Stimulated activated CD8-positive, alpha-beta memory T cell treated with anti-CD3 and anti-CD28 coated beads, Interleukin-4, amount 100 ng/mL, for 1 hour (primary cell): ENCODE measurements around the gene RAB8A.
"Not testable (repeated sequence)": the region's sequence is repeated elsewhere in the genome, so short reads cannot be mapped to it uniquely, and the experiment has no call there.

Experiments
- DNase-seq, 2 donors: peaks; one replicate each; pipeline ENCODE4 v3.0.0-alpha.2; 2020; ENCODE audit warnings: low read depth in 2 of 2, low spot score in 1 of 2

The RAB8A gene

DNA sequence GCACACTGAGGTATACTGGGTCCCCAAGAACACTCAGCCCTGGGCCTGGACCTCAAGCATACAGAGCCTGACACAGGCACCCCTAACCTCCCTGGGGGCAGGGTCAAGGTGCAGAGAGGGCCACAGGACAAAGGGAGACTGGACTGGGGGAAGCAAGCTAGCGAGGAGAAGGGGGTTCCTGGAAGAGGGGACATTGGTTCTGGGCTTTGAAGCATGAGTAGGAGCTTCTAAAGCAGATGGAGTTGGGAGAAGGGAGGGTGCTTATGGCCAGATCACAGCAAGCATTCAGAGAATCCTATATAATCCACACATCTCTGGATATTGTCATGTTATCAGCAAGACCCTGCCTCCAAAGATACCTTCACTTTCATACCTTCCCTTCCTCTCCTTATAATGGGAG is 58.4 kb downstream of the RAB8A start:
- DNase-seq, result no peak

DNA sequence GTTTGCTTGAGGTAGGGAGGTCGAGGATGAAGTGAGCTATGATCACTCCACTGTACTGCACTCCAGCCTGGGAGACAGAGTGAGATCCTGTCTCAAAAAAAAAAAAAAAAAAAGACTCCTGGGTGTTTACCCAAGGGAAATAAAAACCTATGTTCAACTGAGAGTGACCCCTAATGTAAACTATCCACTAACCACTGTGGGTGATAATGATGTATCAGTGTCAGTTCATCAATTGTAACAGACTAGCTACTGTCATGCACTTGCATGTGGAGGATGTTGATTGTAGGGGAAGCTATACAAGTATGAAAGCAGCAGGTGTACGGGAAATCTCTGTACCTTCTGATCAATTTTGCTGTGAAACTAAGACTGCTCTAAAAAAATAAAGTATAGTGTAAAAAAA is 64.3 kb downstream of the RAB8A start:
- no peak for DNase-seq

GRCh38 chr19:16178866-16179265 is 67.2 kb downstream of the RAB8A start:
- not testable (repeated sequence) for DNase-seq

DNA sequence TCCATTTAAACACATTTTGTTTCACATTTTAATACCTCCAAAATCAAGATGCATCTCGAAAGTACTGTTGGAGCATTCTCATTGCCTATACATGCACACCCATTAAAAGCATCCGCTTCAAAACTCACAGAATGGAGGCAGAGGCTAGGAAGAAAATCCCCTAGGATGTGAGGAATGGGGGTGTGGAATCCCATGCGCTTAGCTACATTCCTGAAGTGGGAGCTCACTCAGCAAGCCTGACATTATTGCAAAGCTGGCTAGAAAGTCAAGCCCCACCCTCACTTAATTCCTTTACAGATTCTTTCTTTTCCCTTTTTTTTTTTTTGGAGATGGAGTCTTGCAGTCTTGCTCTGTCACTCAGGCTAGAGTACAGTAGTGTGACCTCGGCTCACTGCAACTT is 68.9 kb downstream of the RAB8A start:
- no peak for DNase-seq
